ENCODE data around the gene TPD52L2.

GRCh38 chr20:63858393-63859165 is 6.5 kb upstream of the TPD52L2 start:
- TF ChIP-seq CTCF (conservative IDR thresholded peaks at IDR 0.05; ENCODE audit: low read length) = no peak; the same call in 1 of the 2 replicates
- TF ChIP-seq EZH2phosphoT487 (IDR thresholded peaks at IDR 0.05; ENCODE audit: borderline replicate concordance) = no peak

Data from Loucy (cell line).